GM18511 (cell line): ENCODE data around the gene ZNF567.

Experiments used
- ATAC-seq: cut with Tn5 transposase; IDR thresholded peaks from one replicate; pipeline ENCODE4 v1.9.1; 2021; ENCODE audit warnings: mild to moderate bottlenecking, moderate library complexity; ENCODE audit not compliant: unreplicated experiment

Gene ZNF567

DNA sequence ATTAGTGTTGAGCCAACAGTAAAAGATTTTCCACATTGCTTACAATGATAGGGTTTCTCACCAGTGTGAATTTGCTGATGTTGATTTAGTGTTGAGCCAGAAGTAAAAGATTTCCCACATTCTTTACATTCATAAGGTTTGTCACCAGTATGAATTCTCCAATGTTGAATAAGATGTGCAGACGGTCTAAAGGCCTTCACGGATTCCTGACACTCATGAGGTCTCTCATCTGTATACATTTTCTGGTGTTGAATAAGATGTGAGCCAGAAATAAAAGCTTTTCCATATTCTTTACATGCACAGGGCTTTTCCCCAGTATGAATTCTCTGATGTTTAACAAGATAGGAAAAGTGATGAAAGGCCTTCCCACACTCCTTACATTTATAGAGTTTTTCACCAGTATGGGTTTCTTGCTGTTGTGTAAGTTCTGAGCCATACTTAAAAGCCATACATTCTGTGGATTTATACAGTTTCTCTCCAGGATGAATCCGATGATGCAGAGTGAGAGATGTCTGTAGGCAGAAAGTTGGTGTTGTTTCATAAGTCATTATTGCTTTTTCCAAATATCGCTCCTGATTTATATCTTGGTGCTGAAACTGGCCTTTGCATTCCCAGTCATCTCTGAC is 62.8 kb downstream of the ZNF567 start:
- ATAC-seq: no peak
